Tibial nerve (tissue), 4 donors: ENCODE data around the gene PLA2G1B. TPM values are rescaled to one million over a fixed set of nuclear protein-coding genes. Genes with fewer than 3 reads are reported as not detected.
"Not testable (repeated sequence)": the region's sequence is repeated elsewhere in the genome, so short reads cannot be mapped to it uniquely, and the experiment has no call there.

Experiments
- DNase-seq, 2 donors: peaks; one replicate each; pipeline ENCODE4 v3.0.0-alpha.2; 2019; ENCODE audit warnings: low spot score in 2 of 2
- H3K27ac ChIP-seq, 4 donors: fragments of 200-600 bp; sonication (generic) in 3 of 4; one replicate each; pipeline ENCODE4 v1.5.1; 2017 to 2019; ENCODE audit warnings: mild to moderate bottlenecking in 1 of 4
- H3K27me3 ChIP-seq, 2 donors: fragments of 200-600 bp; sonication (generic) in 1 of 2; one replicate each; pipeline versions ENCODE4 v1.5.1 to v1.6.0; 2017 to 2019
- H3K36me3 ChIP-seq, 3 donors: fragments of 200-600 bp; sonication (generic); one replicate each; pipeline ENCODE4 v1.5.1; 2018 to 2019
- H3K4me1 ChIP-seq, 4 donors: fragments of 200-600 bp; sonication (generic) in 3 of 4; one replicate each; pipeline ENCODE4 v1.5.1; 2017 to 2019
- H3K4me3 ChIP-seq, 4 donors: fragments of 200-600 bp; sonication (generic) in 3 of 4; one replicate each; pipeline ENCODE4 v1.5.1; 2017 to 2019; ENCODE audit warnings: mild to moderate bottlenecking in 1 of 4, moderate library complexity in 1 of 4
- H3K9me3 ChIP-seq, 4 donors: fragments of 200-600 bp; sonication (generic) in 3 of 4; one replicate each; pipeline ENCODE4 v1.5.1; 2017 to 2019
- EP300 ChIP-seq, 2 donors: sonication (generic); formaldehyde crosslinking; IDR thresholded peaks; one replicate each; pipeline ENCODE4 v1.6.1; 2017; ENCODE audit warnings: antibody characterized with exemption in 2 of 2, mild to moderate bottlenecking in 1 of 2
- POLR2A ChIP-seq, 2 donors: fragments of 450-650 bp; IDR thresholded peaks; one replicate each; pipeline ENCODE4 v1.6.1; 2017; ENCODE audit warnings: antibody characterized with exemption in 2 of 2, mild to moderate bottlenecking in 2 of 2, moderate library complexity in 2 of 2
- WGBS, 2 donors: methylation state at CpG; one replicate each; pipeline ENCODE4 v1.1.5; 2018; 5-methylcytosine and 5-hydroxymethylcytosine counted together
- total RNA-seq, 4 donors: library from RNA; depleted of rRNA; stranded (reverse); fragments of >200 nt; gene quantifications; one replicate each; pipeline ENCODE4 v1.1.0, GENCODE V29; 2016
- TF ChIP-seq, protein P1 (sequence below), 5 experiments: fragments of 200-600 bp in 3 of 5; fragments of 450-650 bp in 2 of 5; sonication (generic) in 3 of 5; IDR thresholded peaks; one replicate each; pipeline ENCODE4 v1.5.1; 2016 to 2019; ENCODE audit warnings: antibody characterized with exemption in 5 of 5, mild to moderate bottlenecking in 3 of 5, moderate library complexity in 2 of 5

The PLA2G1B gene
- total RNA-seq, 4 donors from 2014 or later: 11.4 TPM; not detected in 3

DNA sequence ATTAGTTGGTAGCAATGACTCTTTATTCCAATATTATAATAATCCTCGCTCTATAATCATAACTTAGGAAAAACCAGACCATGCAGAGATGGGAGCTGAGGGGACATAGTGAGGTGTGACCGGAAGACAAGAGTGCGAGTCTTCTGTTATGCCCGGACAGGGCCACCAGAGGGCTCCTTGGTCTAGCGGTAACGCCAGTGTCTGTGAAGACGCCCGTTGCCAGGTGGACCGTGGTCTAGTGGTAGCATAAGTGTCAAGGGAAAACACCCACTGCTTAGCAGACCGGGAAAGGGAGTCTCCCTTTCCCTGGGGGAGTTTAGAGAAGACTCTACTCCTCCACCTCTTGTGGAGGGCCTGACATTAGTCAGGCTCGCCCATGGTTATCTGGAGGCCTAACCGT lies 7.9 kb upstream of the PLA2G1B start:
- H3K9me3 ChIP-seq, H3K27ac ChIP-seq, H3K4me1 ChIP-seq, H3K4me3 ChIP-seq, H3K36me3 ChIP-seq, H3K27me3 ChIP-seq: not testable (repeated sequence)
- 21% methylated on average over 12 of the region's 12 CpGs for WGBS, 2 donors
- DNase-seq: peak; percentile 24 to 38
- TF ChIP-seq, protein P1, sequence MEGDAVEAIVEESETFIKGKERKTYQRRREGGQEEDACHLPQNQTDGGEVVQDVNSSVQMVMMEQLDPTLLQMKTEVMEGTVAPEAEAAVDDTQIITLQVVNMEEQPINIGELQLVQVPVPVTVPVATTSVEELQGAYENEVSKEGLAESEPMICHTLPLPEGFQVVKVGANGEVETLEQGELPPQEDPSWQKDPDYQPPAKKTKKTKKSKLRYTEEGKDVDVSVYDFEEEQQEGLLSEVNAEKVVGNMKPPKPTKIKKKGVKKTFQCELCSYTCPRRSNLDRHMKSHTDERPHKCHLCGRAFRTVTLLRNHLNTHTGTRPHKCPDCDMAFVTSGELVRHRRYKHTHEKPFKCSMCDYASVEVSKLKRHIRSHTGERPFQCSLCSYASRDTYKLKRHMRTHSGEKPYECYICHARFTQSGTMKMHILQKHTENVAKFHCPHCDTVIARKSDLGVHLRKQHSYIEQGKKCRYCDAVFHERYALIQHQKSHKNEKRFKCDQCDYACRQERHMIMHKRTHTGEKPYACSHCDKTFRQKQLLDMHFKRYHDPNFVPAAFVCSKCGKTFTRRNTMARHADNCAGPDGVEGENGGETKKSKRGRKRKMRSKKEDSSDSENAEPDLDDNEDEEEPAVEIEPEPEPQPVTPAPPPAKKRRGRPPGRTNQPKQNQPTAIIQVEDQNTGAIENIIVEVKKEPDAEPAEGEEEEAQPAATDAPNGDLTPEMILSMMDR (IDR thresholded peaks at IDR 0.05): peak; percentile 44 to 63 (median 53)

- DNase-seq: no peak
- Histone ChIP-seq H3K9me3 (no peaks in the 10 kb centered on the region), H3K27ac (no peak overlapping the region), H3K36me3 (no peaks in the 10 kb centered on the region), H3K27me3 (no peaks in the 10 kb centered on the region), H3K4me3 (no peak overlapping the region), H3K4me1 (no peaks in the 10 kb centered on the region)
- TF ChIP-seq, protein P1 (IDR thresholded peaks at IDR 0.05): no peak
- TF ChIP-seq EP300 (IDR thresholded peaks at IDR 0.05) (no peak), POLR2A (IDR thresholded peaks at IDR 0.05) (no peak)
- WGBS, 2 donors: 83 to 86% methylated on average over 7 of the region's 7 CpGs
These were observed 4.9 kb upstream of the PLA2G1B start for GRCh38 chr12:120332523-120332922.

GRCh38 chr12:120332041-120332440 lies 4.5 kb upstream of the PLA2G1B start:
- no peaks in the 10 kb centered on the region for H3K27me3 ChIP-seq
- no peak overlapping the region for H3K4me3 ChIP-seq
- H3K4me1 ChIP-seq: no peaks in the 10 kb centered on the region
- WGBS, 2 donors: 82 to 84% methylated on average over 5 of the region's 5 CpGs
- H3K9me3 ChIP-seq: no peaks in the 10 kb centered on the region
- no peaks in the 10 kb centered on the region for H3K36me3 ChIP-seq
- no peak for TF ChIP-seq POLR2A (IDR thresholded peaks at IDR 0.05)
- TF ChIP-seq EP300 (IDR thresholded peaks at IDR 0.05): no peak
- TF ChIP-seq, protein P1 (IDR thresholded peaks at IDR 0.05): no peak
- no peak overlapping the region for H3K27ac ChIP-seq
- no peak for DNase-seq

GRCh38 chr12:120331390-120331789 lies 3.8 kb upstream of the PLA2G1B start:
- DNase-seq: no peak
- H3K36me3 ChIP-seq: no peaks in the 10 kb centered on the region
- no peaks in the 10 kb centered on the region for H3K4me1 ChIP-seq
- H3K27ac ChIP-seq: no peak overlapping the region
- H3K4me3 ChIP-seq: no peak overlapping the region
- 46 to 67% methylated on average over 3 of the region's 3 CpGs for WGBS, 2 donors
- no peaks in the 10 kb centered on the region for H3K27me3 ChIP-seq
- no peaks in the 10 kb centered on the region for H3K9me3 ChIP-seq
- TF ChIP-seq EP300 (IDR thresholded peaks at IDR 0.05) (no peak), POLR2A (IDR thresholded peaks at IDR 0.05) (no peak)
- TF ChIP-seq, protein P1 (IDR thresholded peaks at IDR 0.05): no peak

DNA sequence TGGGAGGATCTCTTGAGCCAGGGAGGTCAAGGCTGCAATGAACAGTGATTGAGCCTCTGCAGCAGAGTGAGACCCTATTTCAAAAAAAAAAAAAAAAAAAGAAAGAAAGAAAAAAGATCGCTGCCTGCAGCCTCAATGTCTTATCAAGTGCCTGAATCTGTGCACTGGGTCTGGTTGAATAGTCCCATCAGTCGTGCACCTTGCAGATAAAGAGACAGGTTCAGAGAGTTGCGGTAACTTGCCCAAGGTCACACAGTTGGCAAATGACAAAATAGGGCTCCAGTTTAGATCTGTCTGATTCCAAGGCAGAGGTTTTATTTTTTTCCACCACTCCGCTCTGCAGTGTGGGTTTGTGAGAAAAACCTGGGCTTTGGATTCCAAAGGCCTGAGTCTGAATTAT lies 649 bp upstream of the PLA2G1B start:
- no peak for DNase-seq
- 85 to 87% methylated on average over 4 of the region's 4 CpGs for WGBS, 2 donors
- Histone ChIP-seq H3K27me3 (no peaks in the 10 kb centered on the region), H3K27ac (no peak overlapping the region), H3K36me3 (no peaks in the 10 kb centered on the region), H3K9me3 (no peaks in the 10 kb centered on the region), H3K4me1 (peaks cover 0 to 7% (median 4%) of the 10 kb centered on the region in 4 donors), H3K4me3 (no peak overlapping the region)
- TF ChIP-seq EP300 (IDR thresholded peaks at IDR 0.05) (no peak), POLR2A (IDR thresholded peaks at IDR 0.05) (no peak)
- TF ChIP-seq, protein P1 (IDR thresholded peaks at IDR 0.05): no peak
